DOHH2 (cell line): ENCODE results near the gene SSC5D.

Experiments used
- CTCF ChIP-seq: fragments of 200-600 bp; sonication (generic); IDR thresholded peaks from one replicate; pipeline ENCODE4 v1.5.1; 2014; ENCODE audit warnings: antibody characterized with exemption, mild to moderate bottlenecking, low read depth, low read length; ENCODE audit not compliant: poor library complexity, severe bottlenecking
- EZH2phosphoT487 ChIP-seq: fragments of 200-600 bp; sonication (generic); IDR thresholded peaks from 2 replicates; pipeline ENCODE4 v1.6.1; 2017; ENCODE audit warnings: borderline replicate concordance, mild to moderate bottlenecking, antibody characterized with exemption, low read length, moderate library complexity, mixed read lengths

GRCh38 chr19:55441692-55442321 lies 46.4 kb upstream of the SSC5D start:
- TF ChIP-seq CTCF (no peak), EZH2phosphoT487 (no peak)
